ENCODE data around the gene ATE1. TPM values are rescaled to one million over a fixed set of nuclear protein-coding genes. Genes with fewer than 3 reads are reported as not detected.
"Not testable (repeated sequence)": the region's sequence is repeated elsewhere in the genome, so short reads cannot be mapped to it uniquely, and the experiment has no call there.

ATE1 gene
- total RNA-seq, 1 donor from 2014 or later = 22.6 TPM

DNA sequence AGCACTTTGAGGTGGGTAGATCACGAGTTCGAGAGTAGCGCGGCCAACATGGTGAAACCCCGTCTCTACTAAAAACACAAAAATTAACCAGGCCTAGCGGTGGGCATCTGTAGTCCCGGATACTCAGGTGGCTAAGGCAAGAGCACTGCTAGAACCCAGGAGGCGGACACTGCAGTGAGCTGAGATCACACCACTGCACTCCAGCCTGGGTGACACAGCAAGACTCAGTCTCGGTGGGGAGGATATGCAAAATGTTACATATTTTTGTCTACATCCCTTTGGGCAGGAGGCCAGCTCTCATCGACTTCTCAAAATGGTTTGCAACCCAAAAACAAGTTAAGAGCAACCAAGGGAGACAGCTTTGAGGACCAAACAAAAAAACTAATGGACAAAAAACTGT lies 8.2 kb downstream of the ATE1 start:
- H3K27me3 ChIP-seq (ENCODE audit: insufficient read depth, low read length) = no peaks in the 10 kb centered on the region
- peaks cover 5% of the 10 kb centered on the region for H4K20me1 ChIP-seq (ENCODE audit: insufficient read depth, low read length)
- Mint-ChIP-seq H3K4me1 (ENCODE audit: low read depth, unreplicated experiment) (peaks cover 4% of the 10 kb centered on the region), H3K27me3 (ENCODE audit: low read depth, unreplicated experiment) (no peaks in the 10 kb centered on the region), H3K27ac (ENCODE audit: unreplicated experiment) (no peak overlapping the region), H3K4me3 (ENCODE audit: unreplicated experiment) (no peak overlapping the region), H3K9me3 (ENCODE audit: unreplicated experiment) (no peaks in the 10 kb centered on the region), H3K36me3 (ENCODE audit: low read depth, unreplicated experiment) (peaks cover 19% of the 10 kb centered on the region)
- peaks cover 12% of the 10 kb centered on the region for H3K79me2 ChIP-seq (ENCODE audit: insufficient read depth, low read length)
- no peak overlapping the region for H3K4me2 ChIP-seq (ENCODE audit: low read length)
- H3K4me1 ChIP-seq (ENCODE audit: insufficient read depth, low read length) = no peaks in the 10 kb centered on the region
- no peak for DNase-seq (ENCODE audit: low read depth)
- no peak overlapping the region for H3K9ac ChIP-seq (ENCODE audit: low read length)
- no peak for FAIRE-seq
- H3K27ac ChIP-seq (ENCODE audit: low read depth, low read length) = no peak overlapping the region
- no peak overlapping the region for H3K4me3 ChIP-seq (ENCODE audit: insufficient read depth, low read depth, low read length)
- no peak overlapping the region for H2AFZ ChIP-seq (ENCODE audit: low read depth, low read length)
- no peaks in the 10 kb centered on the region for H3K9me3 ChIP-seq (ENCODE audit: insufficient read depth, low read depth, low read length)
- TF ChIP-seq, protein P1, sequence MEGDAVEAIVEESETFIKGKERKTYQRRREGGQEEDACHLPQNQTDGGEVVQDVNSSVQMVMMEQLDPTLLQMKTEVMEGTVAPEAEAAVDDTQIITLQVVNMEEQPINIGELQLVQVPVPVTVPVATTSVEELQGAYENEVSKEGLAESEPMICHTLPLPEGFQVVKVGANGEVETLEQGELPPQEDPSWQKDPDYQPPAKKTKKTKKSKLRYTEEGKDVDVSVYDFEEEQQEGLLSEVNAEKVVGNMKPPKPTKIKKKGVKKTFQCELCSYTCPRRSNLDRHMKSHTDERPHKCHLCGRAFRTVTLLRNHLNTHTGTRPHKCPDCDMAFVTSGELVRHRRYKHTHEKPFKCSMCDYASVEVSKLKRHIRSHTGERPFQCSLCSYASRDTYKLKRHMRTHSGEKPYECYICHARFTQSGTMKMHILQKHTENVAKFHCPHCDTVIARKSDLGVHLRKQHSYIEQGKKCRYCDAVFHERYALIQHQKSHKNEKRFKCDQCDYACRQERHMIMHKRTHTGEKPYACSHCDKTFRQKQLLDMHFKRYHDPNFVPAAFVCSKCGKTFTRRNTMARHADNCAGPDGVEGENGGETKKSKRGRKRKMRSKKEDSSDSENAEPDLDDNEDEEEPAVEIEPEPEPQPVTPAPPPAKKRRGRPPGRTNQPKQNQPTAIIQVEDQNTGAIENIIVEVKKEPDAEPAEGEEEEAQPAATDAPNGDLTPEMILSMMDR (IDR thresholded peaks at IDR 0.05; ENCODE audit: insufficient read depth, low read depth, low read length) = no peak
- no peak for TF ChIP-seq EZH2 (IDR thresholded peaks at IDR 0.05; ENCODE audit: insufficient read depth, low read length)
- peaks cover 3% of the 10 kb centered on the region for H3K36me3 ChIP-seq (ENCODE audit: insufficient read depth, low read length)

DNA sequence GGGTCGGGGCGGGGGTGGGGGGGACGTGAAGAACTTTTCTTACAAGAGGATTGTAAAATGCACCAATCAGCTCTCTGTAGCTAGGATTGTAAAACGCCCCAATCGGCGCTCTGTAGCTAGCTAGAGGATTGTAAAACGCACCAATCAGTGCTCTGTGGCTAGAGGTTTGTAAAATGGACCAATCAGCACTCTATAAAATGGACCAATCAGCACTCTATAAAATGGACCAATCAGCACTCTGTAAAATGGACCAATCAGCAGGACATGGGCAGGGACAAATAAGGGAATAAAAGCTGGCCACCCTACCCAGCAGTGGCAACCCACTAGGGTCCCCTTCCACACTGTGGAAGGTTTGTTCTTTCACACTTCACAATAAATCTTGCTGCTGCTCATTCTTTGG lies 9.0 kb downstream of the ATE1 start:
- H3K27me3 Mint-ChIP-seq (ENCODE audit: low read depth, unreplicated experiment) = not testable (repeated sequence)

DNA sequence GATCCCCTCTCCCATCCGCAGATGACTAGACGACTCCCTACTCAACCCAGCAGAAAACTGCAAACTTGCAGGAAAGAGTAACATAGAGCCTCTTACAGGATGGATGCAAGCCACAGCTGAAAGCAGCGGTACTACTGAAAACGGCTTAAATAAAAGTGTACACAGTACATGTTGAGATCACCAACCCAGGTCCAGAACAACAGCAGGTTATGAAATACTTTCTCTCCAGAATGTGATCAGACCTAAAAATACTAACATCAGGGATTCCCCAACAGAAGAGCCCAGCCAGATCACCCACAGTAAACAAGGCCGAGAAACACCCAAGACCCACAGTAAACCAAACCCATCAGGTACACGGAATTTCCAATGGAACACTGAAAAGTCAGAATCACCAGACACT lies 13.2 kb downstream of the ATE1 start:
- H3K4me2 ChIP-seq (ENCODE audit: low read length) = no peak overlapping the region
- no peak overlapping the region for H3K27ac ChIP-seq (ENCODE audit: low read depth, low read length)
- no peaks in the 10 kb centered on the region for H3K4me1 ChIP-seq (ENCODE audit: insufficient read depth, low read length)
- Mint-ChIP-seq H3K36me3 (ENCODE audit: low read depth, unreplicated experiment) (peaks cover 17% of the 10 kb centered on the region), H3K4me1 (ENCODE audit: low read depth, unreplicated experiment) (peaks cover 4% of the 10 kb centered on the region), H3K27ac (ENCODE audit: unreplicated experiment) (no peak overlapping the region), H3K9me3 (ENCODE audit: unreplicated experiment) (no peaks in the 10 kb centered on the region), H3K4me3 (ENCODE audit: unreplicated experiment) (no peak overlapping the region), H3K27me3 (ENCODE audit: low read depth, unreplicated experiment) (no peaks in the 10 kb centered on the region)
- no peak overlapping the region for H2AFZ ChIP-seq (ENCODE audit: low read depth, low read length)
- no peak overlapping the region for H3K4me3 ChIP-seq (ENCODE audit: insufficient read depth, low read depth, low read length)
- H3K27me3 ChIP-seq (ENCODE audit: insufficient read depth, low read length) = no peaks in the 10 kb centered on the region
- no peaks in the 10 kb centered on the region for H3K79me2 ChIP-seq (ENCODE audit: insufficient read depth, low read length)
- no peaks in the 10 kb centered on the region for H4K20me1 ChIP-seq (ENCODE audit: insufficient read depth, low read length)
- TF ChIP-seq, protein P1 (IDR thresholded peaks at IDR 0.05; ENCODE audit: insufficient read depth, low read depth, low read length) = no peak
- TF ChIP-seq EZH2 (IDR thresholded peaks at IDR 0.05; ENCODE audit: insufficient read depth, low read length) = no peak
- H3K9me3 ChIP-seq (ENCODE audit: insufficient read depth, low read depth, low read length) = no peaks in the 10 kb centered on the region
- H3K36me3 ChIP-seq (ENCODE audit: insufficient read depth, low read length) = peaks cover 5% of the 10 kb centered on the region
- no peak for FAIRE-seq
- H3K9ac ChIP-seq (ENCODE audit: low read length) = no peak overlapping the region
- no peak for DNase-seq (ENCODE audit: low read depth)

More for the DNA sequence above, 9.0 kb downstream of the ATE1 start:
- not testable (repeated sequence) for H3K27ac ChIP-seq (ENCODE audit: low read depth, low read length); H3K4me1 Mint-ChIP-seq (ENCODE audit: low read depth, unreplicated experiment); H3K4me1 ChIP-seq (ENCODE audit: insufficient read depth, low read length); DNase-seq (ENCODE audit: low read depth); H3K9me3 ChIP-seq (ENCODE audit: insufficient read depth, low read depth, low read length); H3K36me3 ChIP-seq (ENCODE audit: insufficient read depth, low read length); H3K4me2 ChIP-seq (ENCODE audit: low read length); FAIRE-seq; H3K9me3 Mint-ChIP-seq (ENCODE audit: unreplicated experiment); H3K4me3 Mint-ChIP-seq (ENCODE audit: unreplicated experiment); H2AFZ ChIP-seq (ENCODE audit: low read depth, low read length); H3K27me3 ChIP-seq (ENCODE audit: insufficient read depth, low read length); H3K27ac Mint-ChIP-seq (ENCODE audit: unreplicated experiment); H4K20me1 ChIP-seq (ENCODE audit: insufficient read depth, low read length); H3K4me3 ChIP-seq (ENCODE audit: insufficient read depth, low read depth, low read length); H3K9ac ChIP-seq (ENCODE audit: low read length)
- H3K36me3 Mint-ChIP-seq (ENCODE audit: low read depth, unreplicated experiment) = peaks cover 19% of the 10 kb centered on the region
- peaks cover 11% of the 10 kb centered on the region for H3K79me2 ChIP-seq (ENCODE audit: insufficient read depth, low read length)
